Stimulated activated CD8-positive, alpha-beta memory T cell treated with anti-CD3 and anti-CD28 coated beads, Interleukin-2, amount 100 ng/mL, for 48 hours (primary cell): ENCODE results near the gene ZSCAN4.
A peak's percentile ranks its signal among the peaks of the same experiment; 100 is the strongest.

ENCODE experiments used
- DNase-seq, 2 donors: peaks; one replicate each; pipeline ENCODE4 v3.0.0-alpha.2; 2020; ENCODE audit warnings: low read depth in 2 of 2

ZSCAN4 gene

GRCh38 chr19:57668635-57669034, at the start of gene ZSCAN4:
Gene ZSCAN4, plus strand, starts transcription at chr19:57668935. Its CDS starts 7,211 bp downstream, at chr19:57676146.
- no peak for DNase-seq

- no peak for DNase-seq
These were observed 47.9 kb upstream of the ZSCAN4 start for GRCh38 chr19:57620673-57621348.

GRCh38 chr19:57623091-57623490, 45.6 kb upstream of the ZSCAN4 start:
- no peak for DNase-seq

GRCh38 chr19:57632987-57633831, 35.5 kb upstream of the ZSCAN4 start, which contains the start of gene ZNF211:
Gene ZNF211, plus strand, starts transcription at chr19:57633168. Its CDS starts 179 bp downstream, at chr19:57633347.
- DNase-seq: peak; percentile 73 to 76

- DNase-seq: no peak
These were observed 35.0 kb upstream of the ZSCAN4 start for GRCh38 chr19:57633832-57634131.

GRCh38 chr19:57637379-57637778, 31.4 kb upstream of the ZSCAN4 start:
- no peak for DNase-seq

- DNase-seq: no peak
These were observed 27.0 kb upstream of the ZSCAN4 start for GRCh38 chr19:57641715-57642234.

- no peak for DNase-seq
These were observed 26.2 kb upstream of the ZSCAN4 start for GRCh38 chr19:57642396-57643046.

GRCh38 chr19:57643734-57644133, 25.0 kb upstream of the ZSCAN4 start:
- DNase-seq: no peak

GRCh38 chr19:57648331-57649003, 20.3 kb upstream of the ZSCAN4 start:
- DNase-seq: no peak

GRCh38 chr19:57651654-57651996, 17.1 kb upstream of the ZSCAN4 start:
- DNase-seq: no peak

- no peak for DNase-seq
These were observed 15.0 kb upstream of the ZSCAN4 start for GRCh38 chr19:57653689-57654088.

- DNase-seq: no peak
These were observed 13.3 kb upstream of the ZSCAN4 start for GRCh38 chr19:57655443-57655842.

GRCh38 chr19:57656346-57656745, 12.4 kb upstream of the ZSCAN4 start:
- no peak for DNase-seq

GRCh38 chr19:57664269-57665127, 4.2 kb upstream of the ZSCAN4 start:
- DNase-seq: no peak

GRCh38 chr19:57665261-57665806, 3.4 kb upstream of the ZSCAN4 start:
- DNase-seq: no peak

- DNase-seq: no peak
These were observed 1.5 kb upstream of the ZSCAN4 start for GRCh38 chr19:57667228-57667627.

GRCh38 chr19:57671124-57671895, 2.6 kb downstream of the ZSCAN4 start:
- no peak for DNase-seq

GRCh38 chr19:57672466-57672865, 3.7 kb downstream of the ZSCAN4 start:
- DNase-seq: no peak

GRCh38 chr19:57675881-57676280, 7.1 kb downstream of the ZSCAN4 start:
- no peak for DNase-seq
